H1 (cell line): ENCODE measurements around the gene CMBL. TPM values are rescaled to one million over a fixed set of nuclear protein-coding genes. Genes with fewer than 3 reads are reported as not detected.

Experiments
- CTBP2 ChIP-seq: IDR thresholded peaks from 2 replicates; pipeline ENCODE4 v1.7.0; 2011; ENCODE audit warnings: borderline replicate concordance, mild to moderate bottlenecking, moderate library complexity, mixed read lengths, low read length; ENCODE audit not compliant: insufficient read depth, insufficient read length
- HDAC6 ChIP-seq: IDR thresholded peaks from one replicate; pipeline ENCODE4 v1.7.1; 2012; ENCODE audit warnings: low read depth, mild to moderate bottlenecking, inconsistent platforms, low read length, moderate library complexity
- JUN ChIP-seq: IDR thresholded peaks from 2 replicates; pipeline ENCODE4 v1.6.1; 2011; ENCODE audit warnings: low read depth, mild to moderate bottlenecking, improper control_type of control experiment, low read length
- RBBP5 ChIP-seq: IDR thresholded peaks from 2 replicates; pipeline ENCODE4 v1.7.1; 2012; ENCODE audit warnings: low read depth, mild to moderate bottlenecking, inconsistent platforms, low read length, moderate library complexity, borderline replicate concordance
- polyA plus RNA-seq, 7 experiments: library from polyadenylated mRNA; depleted of rRNA in 3 of 7; stranded (reverse) in 5 of 7; unstranded in 2 of 7; fragments of >200 nt in 5 of 7; fragments of 200-250 nt in 2 of 7; gene quantifications; 1 replicate in 5 of 7; 2 replicates in 1 of 7; 4 replicates in 1 of 7; pipeline versions ENCODE4 v1.2.1 to v1.2.3, GENCODE V29; 2011 to 2013; ENCODE audit warnings: missing spikeins in 2 of 7, mixed read lengths in 2 of 7
- total RNA-seq: library from RNA; stranded (reverse); fragmentation: NEBNext Ultra II Directional; extraction: Animal tissue kit (Norgen Biotek cat#: 25700); gene quantifications from 2 replicates; pipeline ENCODE4 v1.2.1, GENCODE V29; 2021

CMBL gene
- total and polyA plus RNA-seq, 2 of the 8 experiments (the other 6 are each of a cell fraction or from before 2014, with no cell fraction given), result 27.9 to 32.1 TPM

DNA sequence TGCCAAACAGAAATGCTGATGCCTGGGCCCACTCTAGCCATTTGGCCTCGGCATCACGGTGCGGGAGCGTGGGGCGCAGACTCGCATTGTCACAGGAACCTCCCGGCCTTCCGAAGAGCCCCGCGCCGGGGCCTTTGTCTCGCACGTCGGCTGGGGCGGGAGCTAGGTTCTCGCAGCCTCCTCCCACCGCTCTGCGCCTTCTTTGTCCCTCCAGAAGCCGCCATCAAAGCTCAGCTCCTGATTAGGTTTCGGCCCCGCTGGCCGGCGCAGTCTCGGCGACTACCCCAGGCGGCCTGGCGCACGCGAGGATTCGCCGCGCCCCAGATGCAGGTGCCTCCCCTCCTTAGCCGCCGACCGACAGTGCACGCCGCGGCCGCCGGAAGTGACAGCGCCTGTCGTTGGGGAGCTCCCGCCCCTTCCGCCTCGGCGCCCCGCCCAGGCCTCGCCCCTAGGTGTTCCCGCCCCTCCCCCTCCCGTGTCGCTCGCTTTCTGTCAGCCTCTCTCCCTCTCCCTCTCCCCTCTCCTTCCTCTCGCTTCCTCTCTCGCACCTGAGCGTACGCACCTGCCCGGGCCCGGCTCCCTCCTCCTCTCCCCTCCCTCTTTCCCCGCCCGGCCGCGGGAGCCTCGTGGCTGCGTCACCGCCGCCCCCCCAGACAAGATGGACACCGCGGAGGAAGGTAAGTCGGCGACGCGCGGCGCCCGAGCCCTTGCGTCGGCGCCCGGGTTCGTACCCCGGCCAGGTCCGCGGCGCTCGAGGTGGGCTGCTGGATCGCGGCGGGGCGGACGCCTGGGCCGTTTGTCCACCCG, 45.7 kb upstream of the CMBL start, which contains the start of gene MARCHF6 (continued):
- TF ChIP-seq CTBP2, result peak; percentile 94
- no peak for TF ChIP-seq HDAC6
- TF ChIP-seq JUN, result 0 out of 2 replicates have a peak, but pooled peaks have one; percentile 44
- TF ChIP-seq RBBP5, result no peak; the same call in none of the 2 replicates
